Lower lobe of right lung (tissue), 2 donors: ENCODE data around the gene RLN3. TPM values are rescaled to one million over a fixed set of nuclear protein-coding genes. Genes with fewer than 3 reads are reported as not detected.
"Not testable (repeated sequence)": the region's sequence is repeated elsewhere in the genome, so short reads cannot be mapped to it uniquely, and the experiment has no call there.

ENCODE experiments used
- ATAC-seq, 2 donors: fragments of 200-7000 bp; cut with Tn5 transposase; one replicate each; pipeline ENCODE4 v1.9.1; 2020 to 2022; ENCODE audit warnings: mild to moderate bottlenecking in 2 of 2, moderate library complexity in 2 of 2
- DNase-seq: peaks from one replicate; pipeline ENCODE4 v3.0.0-alpha.2; 2020
- H3K27ac ChIP-seq: fragments of 200-600 bp; one replicate; pipeline ENCODE4 v1.8.0; 2022
- H3K27me3 ChIP-seq: fragments of 200-600 bp; one replicate; pipeline ENCODE4 v1.8.0; 2022; ENCODE audit warnings: low read depth
- H3K36me3 ChIP-seq: fragments of 200-600 bp; one replicate; pipeline ENCODE4 v1.8.0; 2022; ENCODE audit warnings: mild to moderate bottlenecking
- H3K4me1 ChIP-seq: fragments of 200-600 bp; one replicate; pipeline ENCODE4 v1.8.0; 2022
- H3K4me3 ChIP-seq: fragments of 200-600 bp; one replicate; pipeline ENCODE4 v1.8.0; 2022; ENCODE audit warnings: mild to moderate bottlenecking
- H3K9me3 ChIP-seq: fragments of 200-600 bp; one replicate; pipeline ENCODE4 v1.8.0; 2022
- CTCF ChIP-seq: fragments of 200-600 bp; IDR thresholded peaks from one replicate; pipeline ENCODE4 v1.8.0; 2022; ENCODE audit warnings: antibody characterized with exemption, mild to moderate bottlenecking
- intact Hi-C: fragments of 100-400 bp; cut with DNase I; formaldehyde crosslinking; loops from one replicate; pipeline ENCODE4 v1.11.0; 2022
- total RNA-seq: library from RNA; stranded (reverse); fragmentation: NEBNext Ultra II Directional; extraction: Animal tissue kit (Norgen Biotek cat#: 25700); gene quantifications from one replicate; pipeline ENCODE4 v1.2.1, GENCODE V29; 2021
- donor health status: DM: no; HTN: yes; CAD: no; lungs with severe emphysema.

Gene RLN3
- total RNA-seq, 1 donor from 2014 or later: not detected

GRCh38 chr19:14028901-14029300, 953 bp downstream of the RLN3 start:
- H3K27ac ChIP-seq: no peak overlapping the region
- DNase-seq (no peak), ATAC-seq (no peak)
- H3K4me1 ChIP-seq: peaks cover 8% of the 10 kb centered on the region
- intact Hi-C loops: no loop called here
- no peak for TF ChIP-seq CTCF
- no peak overlapping the region for H3K4me3 ChIP-seq
- no peaks in the 10 kb centered on the region for H3K9me3 ChIP-seq
- no peaks in the 10 kb centered on the region for H3K36me3 ChIP-seq
- no peaks in the 10 kb centered on the region for H3K27me3 ChIP-seq

GRCh38 chr19:14030997-14031718, 3.2 kb downstream of the RLN3 start:
- peak in 1 of 2 donors; percentile 1 for ATAC-seq
- H3K27me3 ChIP-seq: no peaks in the 10 kb centered on the region

GRCh38 chr19:14031719-14032480, 4.0 kb downstream of the RLN3 start, which contains the start of gene IL27RA:
Gene IL27RA, plus strand, starts transcription at chr19:14031762. Its CDS starts 111 bp downstream, at chr19:14031873.
- Histone ChIP-seq H3K27me3 (no peaks in the 10 kb centered on the region), H3K4me1 (peaks cover 6% of the 10 kb centered on the region), H3K4me3 (peak within 1 kb of the TSS; percentile 78), H3K9me3 (no peaks in the 10 kb centered on the region), H3K36me3 (no peaks in the 10 kb centered on the region), H3K27ac (peak within 1 kb of the TSS; percentile 95)
- DNase-seq (peak; percentile 81), ATAC-seq (peak; percentile 87 to 90)
- TF ChIP-seq CTCF: peak; percentile 65
- intact Hi-C loops: no loop called here

More at GRCh38 chr19:14030997-14031718, 3.2 kb downstream of the RLN3 start:
- no peak for TF ChIP-seq CTCF
- intact Hi-C loops: no loop called here
- peak overlapping the region; percentile 78 for H3K4me3 ChIP-seq
- peaks cover 6% of the 10 kb centered on the region for H3K4me1 ChIP-seq
- H3K36me3 ChIP-seq: no peaks in the 10 kb centered on the region
- no peaks in the 10 kb centered on the region for H3K9me3 ChIP-seq
- DNase-seq: no peak
- peak overlapping the region; percentile 95 for H3K27ac ChIP-seq

- no peak for TF ChIP-seq CTCF
- H3K27me3 ChIP-seq: no peaks in the 10 kb centered on the region
- no peak overlapping the region for H3K27ac ChIP-seq
- DNase-seq: no peak
- no peaks in the 10 kb centered on the region for H3K36me3 ChIP-seq
- no peak overlapping the region for H3K4me3 ChIP-seq
- peaks cover 6% of the 10 kb centered on the region for H3K4me1 ChIP-seq
- ATAC-seq: no peak
- H3K9me3 ChIP-seq: no peaks in the 10 kb centered on the region
- intact Hi-C loops: no loop called here
Observed at GRCh38 chr19:14033946-14034345, 6.0 kb downstream of the RLN3 start.

GRCh38 chr19:14035159-14035558, 7.2 kb downstream of the RLN3 start:
- H3K4me1 ChIP-seq, intact Hi-C loops, ATAC-seq, H3K9me3 ChIP-seq, H3K27me3 ChIP-seq, H3K36me3 ChIP-seq, DNase-seq, H3K4me3 ChIP-seq, H3K27ac ChIP-seq: not testable (repeated sequence)

GRCh38 chr19:14035706-14036105, 7.8 kb downstream of the RLN3 start:
- TF ChIP-seq CTCF: no peak
- H3K36me3 ChIP-seq: peaks cover 8% of the 10 kb centered on the region
- peaks cover 6% of the 10 kb centered on the region for H3K4me1 ChIP-seq
- no peaks in the 10 kb centered on the region for H3K27me3 ChIP-seq
- no peak for ATAC-seq
- H3K9me3 ChIP-seq: no peaks in the 10 kb centered on the region
- no peak overlapping the region for H3K4me3 ChIP-seq
- H3K27ac ChIP-seq: no peak overlapping the region
- intact Hi-C loops: no loop called here
- DNase-seq: no peak
